ENCODE data around the gene CAMK2B. TPM values are rescaled to one million over a fixed set of nuclear protein-coding genes. Genes with fewer than 3 reads are reported as not detected.

CAMK2B gene
- total RNA-seq, 1 donor from 2014 or later: 8.4 TPM

- TF ChIP-seq CTCF (conservative IDR thresholded peaks at IDR 0.05): no peak
- Mint-ChIP-seq H3K9me3 (no peaks in the 10 kb centered on the region), H3K4me3 (peak overlapping the region; percentile 97), H3K4me1 (ENCODE audit: unreplicated experiment) (peaks cover 4% of the 10 kb centered on the region), H3K27me3 (peaks cover 72% of the 10 kb centered on the region), H3K36me3 (no peaks in the 10 kb centered on the region), H3K27ac (peak overlapping the region; percentile 86)
- DNase-seq (ENCODE audit: extremely low spot score, unreplicated experiment): no peak
These were observed 432 bp upstream of the CAMK2B start for GRCh38 chr7:44325811-44326241.

- DNase-seq (ENCODE audit: extremely low spot score, unreplicated experiment): no peak
These were observed 753 bp downstream of the CAMK2B start for GRCh38 chr7:44324481-44325200.

GRCh38 chr7:44324204-44324480 lies 1.3 kb downstream of the CAMK2B start:
- Mint-ChIP-seq H3K27ac (no peak overlapping the region), H3K27me3 (peaks cover 79% of the 10 kb centered on the region), H3K4me3 (peak overlapping the region; percentile 84), H3K36me3 (no peaks in the 10 kb centered on the region), H3K4me1 (ENCODE audit: unreplicated experiment) (peaks cover 4% of the 10 kb centered on the region), H3K9me3 (no peaks in the 10 kb centered on the region)
- TF ChIP-seq CTCF (conservative IDR thresholded peaks at IDR 0.05): no peak
- no peak for DNase-seq (ENCODE audit: extremely low spot score, unreplicated experiment)

More at GRCh38 chr7:44324481-44325200, 753 bp downstream of the CAMK2B start:
- H3K9me3 Mint-ChIP-seq: no peaks in the 10 kb centered on the region
- no peak overlapping the region for H3K27ac Mint-ChIP-seq
- no peaks in the 10 kb centered on the region for H3K36me3 Mint-ChIP-seq
- H3K4me1 Mint-ChIP-seq (ENCODE audit: unreplicated experiment): peaks cover 4% of the 10 kb centered on the region
- peak overlapping the region; percentile 84 for H3K4me3 Mint-ChIP-seq
- TF ChIP-seq CTCF (conservative IDR thresholded peaks at IDR 0.05): no peak
- peaks cover 79% of the 10 kb centered on the region for H3K27me3 Mint-ChIP-seq

GRCh38 chr7:44323381-44324203 lies 1.8 kb downstream of the CAMK2B start:
- Mint-ChIP-seq H3K9me3 (no peaks in the 10 kb centered on the region), H3K27ac (no peak overlapping the region), H3K4me1 (ENCODE audit: unreplicated experiment) (peaks cover 4% of the 10 kb centered on the region), H3K4me3 (peak overlapping the region; percentile 84), H3K27me3 (peaks cover 74% of the 10 kb centered on the region), H3K36me3 (no peaks in the 10 kb centered on the region)
- TF ChIP-seq CTCF (conservative IDR thresholded peaks at IDR 0.05): no peak
- no peak for DNase-seq (ENCODE audit: extremely low spot score, unreplicated experiment)

- TF ChIP-seq CTCF (conservative IDR thresholded peaks at IDR 0.05): no peak
- DNase-seq (ENCODE audit: extremely low spot score, unreplicated experiment): no peak
- Mint-ChIP-seq H3K9me3 (no peaks in the 10 kb centered on the region), H3K36me3 (no peaks in the 10 kb centered on the region), H3K27ac (no peak overlapping the region), H3K27me3 (peaks cover 66% of the 10 kb centered on the region), H3K4me1 (ENCODE audit: unreplicated experiment) (peaks cover 4% of the 10 kb centered on the region), H3K4me3 (peak overlapping the region; percentile 84)
These were observed 2.6 kb downstream of the CAMK2B start for GRCh38 chr7:44322631-44323363.

Data from type B pancreatic cell (in vitro differentiated cells).